HL-60 (cell line): ENCODE measurements around the gene MEOX1.

Source experiments
- CTCF ChIP-seq: IDR thresholded peaks from one replicate; pipeline ENCODE4 v1.5.1; 2011; ENCODE audit warnings: low read length, control low read depth, inconsistent platforms; ENCODE audit not compliant: insufficient read depth
- REST ChIP-seq: IDR thresholded peaks from 2 replicates; pipeline ENCODE4 v1.6.1; 2012; ENCODE audit warnings: low read depth; ENCODE audit not compliant: insufficient replicate concordance

GRCh38 chr17:43628089-43628650, 33.6 kb downstream of the MEOX1 start:
- no peak for TF ChIP-seq CTCF
- no peak for TF ChIP-seq REST
